HT1080 (cell line): ENCODE measurements around the gene SMAD3. TPM values are rescaled to one million over a fixed set of nuclear protein-coding genes. Genes with fewer than 3 reads are reported as not detected.
A peak's percentile ranks its signal among the peaks of the same experiment; 100 is the strongest.

ENCODE experiments used
- DNase-seq: peaks from one replicate; pipeline ENCODE4 v3.0.0-alpha.2; 2015; ENCODE audit warnings: low read depth
- total RNA-seq: library from RNA; depleted of rRNA; stranded (reverse); fragments of >200 nt; shearing (Covaris generic); gene quantifications from 2 replicates; pipeline ENCODE4 v1.2.3, GENCODE V29; 2014

The SMAD3 gene
- total RNA-seq, 1 experiment from 2014 or later, result 39.2 TPM

DNA sequence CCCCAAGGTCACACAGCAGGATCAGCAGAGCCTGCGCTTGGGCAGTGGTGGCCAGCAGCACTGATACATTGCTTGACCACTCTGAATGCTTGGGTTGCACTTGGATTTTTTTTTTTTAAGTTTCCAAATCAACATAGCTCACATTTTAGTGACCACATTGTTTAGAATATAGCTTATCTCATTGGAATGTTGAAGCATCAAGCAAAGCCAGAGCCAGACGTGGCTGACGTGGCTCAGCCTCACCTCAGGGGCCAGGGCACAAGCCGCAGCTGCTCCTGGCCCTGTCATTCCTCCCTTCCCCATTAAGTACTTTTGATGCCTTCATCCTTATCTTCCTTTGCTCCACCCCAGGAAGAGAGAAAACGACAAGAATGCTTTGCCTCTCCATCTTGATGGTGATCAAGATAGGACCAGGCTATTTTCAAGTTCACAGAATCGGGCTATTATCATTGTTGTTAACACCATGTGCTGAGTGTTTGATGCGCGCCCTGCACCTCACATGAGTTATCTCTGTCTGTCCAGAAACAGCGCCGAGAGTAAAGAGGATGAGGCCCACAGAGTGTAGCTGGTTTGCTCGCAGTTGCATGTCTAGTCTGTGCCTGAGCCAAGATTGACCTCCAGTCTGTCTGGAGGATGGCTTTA lies 113.3 kb downstream of the SMAD3 start:
- DNase-seq, result peak; percentile 98

DNA sequence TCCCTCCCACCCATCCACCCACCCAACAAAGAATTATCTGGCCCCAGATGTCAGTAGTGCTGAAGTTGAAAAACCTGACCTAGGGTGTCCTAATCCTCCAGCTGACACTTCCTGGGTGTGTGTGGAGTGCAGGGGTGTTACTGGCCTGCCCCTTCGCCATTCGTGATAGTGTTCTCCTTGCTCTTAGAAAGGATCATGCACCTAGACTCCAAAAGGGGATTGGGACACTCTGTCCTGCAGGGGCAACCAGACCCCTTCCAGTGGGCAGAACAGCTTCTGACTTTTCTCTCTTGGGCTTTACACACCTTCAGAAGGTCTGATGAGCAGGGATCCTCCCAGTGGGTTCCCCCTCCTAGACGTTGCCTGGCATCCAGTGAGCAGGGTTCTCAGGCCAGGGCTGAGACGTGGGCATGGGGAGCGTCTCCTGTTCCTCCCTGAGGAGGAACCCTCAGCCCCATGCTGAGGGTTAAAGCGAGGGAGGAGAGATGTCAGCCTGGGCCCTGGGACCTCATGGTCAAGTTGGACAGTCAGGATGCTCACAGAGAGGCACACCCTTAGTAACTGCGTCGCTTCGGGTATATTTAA lies 114.1 kb downstream of the SMAD3 start:
- no peak for DNase-seq

DNA sequence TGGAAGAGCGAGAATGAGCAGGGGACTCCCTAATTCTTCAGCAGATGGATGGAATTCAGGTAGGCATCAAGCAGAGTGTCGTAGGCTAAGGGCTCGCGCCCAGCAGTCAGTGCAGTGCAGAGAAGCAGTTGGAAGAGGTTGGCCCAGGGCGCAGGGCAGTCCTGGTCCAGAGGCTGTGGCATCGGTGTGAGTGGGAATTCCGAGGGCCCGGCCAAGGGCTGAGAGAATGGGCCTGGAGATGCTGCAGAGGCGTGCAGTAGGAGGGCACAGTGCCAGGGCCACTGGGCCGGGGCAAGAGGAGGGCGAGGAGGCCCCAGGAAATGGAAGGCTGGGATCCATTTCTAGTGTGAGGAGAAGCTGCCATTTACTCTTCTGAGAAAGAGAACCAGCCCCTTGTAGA lies 114.6 kb downstream of the SMAD3 start:
- no peak for DNase-seq

DNA sequence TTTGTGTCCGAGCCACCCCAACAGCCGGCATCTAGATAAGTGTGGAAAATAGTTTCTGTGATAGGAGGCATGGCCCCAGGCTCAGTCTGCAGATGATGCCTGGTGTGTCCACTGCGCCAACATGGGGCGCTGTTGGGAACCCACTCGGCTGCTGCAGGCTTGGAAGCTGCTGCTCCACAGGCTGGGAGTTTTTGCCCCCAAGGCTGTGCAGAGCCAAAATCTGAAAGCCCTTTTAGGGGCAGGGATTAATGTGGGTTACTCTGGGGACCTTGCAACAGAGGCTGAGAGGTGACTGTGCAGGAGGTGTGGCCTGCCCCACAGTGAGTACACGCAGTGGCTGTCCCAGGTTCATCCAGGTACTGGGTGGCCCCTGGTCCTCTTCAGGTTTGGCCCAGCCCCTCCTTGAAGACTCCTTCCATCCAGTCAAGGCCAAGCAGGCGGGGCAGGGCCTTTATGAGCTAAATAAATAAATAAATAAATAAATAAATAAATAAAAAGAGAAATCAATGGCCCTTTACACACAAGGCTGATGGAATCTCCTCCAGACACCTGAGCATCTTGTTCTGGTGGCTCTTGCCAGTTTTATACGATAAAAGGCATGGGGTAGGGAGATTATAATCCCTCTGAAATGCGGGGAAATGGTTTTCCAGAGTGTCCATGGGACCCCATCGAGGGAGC lies 115.3 kb downstream of the SMAD3 start:
- no peak for DNase-seq

DNA sequence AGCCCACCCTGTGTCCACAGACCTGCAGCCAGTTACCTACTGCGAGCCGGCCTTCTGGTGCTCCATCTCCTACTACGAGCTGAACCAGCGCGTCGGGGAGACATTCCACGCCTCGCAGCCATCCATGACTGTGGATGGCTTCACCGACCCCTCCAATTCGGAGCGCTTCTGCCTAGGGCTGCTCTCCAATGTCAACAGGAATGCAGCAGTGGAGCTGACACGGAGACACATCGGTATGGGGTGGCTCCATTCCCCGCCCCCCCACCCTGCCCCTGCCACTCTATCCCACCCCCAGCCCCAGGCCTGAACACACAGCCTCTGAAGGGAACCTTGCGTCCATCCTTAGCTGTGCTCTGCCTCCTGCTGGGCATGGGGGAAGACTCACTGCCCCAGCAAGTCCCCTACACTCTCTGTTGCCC lies 115.8 kb downstream of the SMAD3 start:
- no peak for DNase-seq

DNA sequence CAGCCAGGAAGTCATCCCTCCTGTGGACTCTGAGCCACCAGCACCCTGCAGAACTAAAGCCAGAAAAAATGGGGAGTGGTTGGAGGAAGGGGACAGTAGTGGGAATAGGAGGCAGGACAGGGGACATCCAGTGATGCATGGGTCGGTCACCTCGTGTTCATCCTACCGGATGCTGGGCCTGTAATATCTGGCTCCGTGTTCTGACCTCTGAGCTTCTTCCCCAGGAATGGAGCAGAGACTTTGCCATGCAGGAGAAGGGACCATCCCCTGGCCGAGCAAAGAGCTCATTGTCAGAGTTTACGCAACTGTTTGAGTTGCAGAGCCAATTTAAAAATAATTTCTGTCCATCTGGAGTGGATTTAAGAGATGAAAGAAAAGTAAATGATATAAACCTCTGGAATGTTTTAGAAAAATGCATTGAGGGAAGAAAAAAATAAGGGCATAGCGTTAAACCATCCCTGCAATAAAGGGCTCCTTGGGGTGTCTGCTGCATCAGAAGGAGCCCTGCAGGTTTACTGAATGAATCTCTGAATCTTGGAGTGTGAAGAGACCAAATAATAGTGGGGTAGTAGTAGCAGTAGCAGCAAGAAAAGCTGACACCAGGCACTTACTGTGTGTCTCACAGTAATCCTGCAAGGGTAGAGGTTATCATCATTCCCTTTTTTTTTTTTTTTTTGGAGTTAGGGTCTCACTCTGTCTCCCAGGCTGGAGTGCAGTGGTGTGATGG lies 118.2 kb downstream of the SMAD3 start:
- no peak for DNase-seq

DNA sequence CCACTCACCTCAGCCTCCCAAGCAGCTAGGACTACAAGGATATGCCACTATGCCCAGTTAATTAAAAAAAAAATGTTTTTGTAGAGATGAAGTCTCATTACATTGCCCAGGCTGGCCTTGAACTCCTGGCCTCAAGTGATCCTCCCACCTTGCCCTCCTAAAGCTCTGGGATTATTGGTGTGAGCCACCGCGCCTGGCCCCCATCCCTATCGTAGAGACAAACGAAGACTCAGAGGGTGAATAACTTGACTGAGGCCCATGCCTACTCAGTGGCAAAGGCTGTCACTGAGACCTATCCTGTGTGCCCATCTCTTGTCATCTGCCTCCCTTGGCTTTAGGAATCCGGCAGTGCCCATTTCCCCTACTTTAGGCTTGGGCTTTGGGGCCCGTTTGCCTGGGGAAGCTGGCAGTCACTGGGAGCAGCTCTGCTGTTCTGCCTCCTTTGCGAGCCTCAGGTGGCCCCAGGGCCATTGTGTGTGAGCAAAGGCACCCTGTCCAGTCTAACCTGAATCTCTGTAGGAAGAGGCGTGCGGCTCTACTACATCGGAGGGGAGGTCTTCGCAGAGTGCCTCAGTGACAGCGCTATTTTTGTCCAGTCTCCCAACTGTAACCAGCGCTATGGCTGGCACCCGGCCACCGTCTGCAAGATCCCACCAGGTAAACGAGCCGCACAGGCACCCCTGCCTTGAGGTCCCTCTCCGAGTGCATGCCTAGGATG lies 119.0 kb downstream of the SMAD3 start:
- no peak for DNase-seq

DNA sequence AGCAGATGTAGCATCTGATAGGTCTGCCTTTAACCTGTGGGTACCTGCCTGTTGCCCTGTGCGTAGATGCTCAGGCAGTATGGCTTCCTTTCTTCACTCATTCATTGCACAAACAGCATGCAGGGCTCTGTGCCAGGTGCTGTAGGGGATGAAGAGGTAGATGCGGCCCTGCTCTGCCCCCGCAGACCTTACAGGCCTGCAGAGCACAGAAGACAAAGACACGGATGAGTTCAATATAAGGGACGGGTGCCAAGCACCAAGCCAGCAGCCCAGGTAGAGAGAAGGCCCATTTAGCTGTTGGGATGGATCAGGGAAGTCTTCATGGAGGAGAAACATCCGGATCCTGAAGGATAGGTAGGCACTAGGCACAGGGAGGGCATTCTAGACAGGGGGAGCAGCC lies 119.6 kb downstream of the SMAD3 start:
- no peak for DNase-seq

DNA sequence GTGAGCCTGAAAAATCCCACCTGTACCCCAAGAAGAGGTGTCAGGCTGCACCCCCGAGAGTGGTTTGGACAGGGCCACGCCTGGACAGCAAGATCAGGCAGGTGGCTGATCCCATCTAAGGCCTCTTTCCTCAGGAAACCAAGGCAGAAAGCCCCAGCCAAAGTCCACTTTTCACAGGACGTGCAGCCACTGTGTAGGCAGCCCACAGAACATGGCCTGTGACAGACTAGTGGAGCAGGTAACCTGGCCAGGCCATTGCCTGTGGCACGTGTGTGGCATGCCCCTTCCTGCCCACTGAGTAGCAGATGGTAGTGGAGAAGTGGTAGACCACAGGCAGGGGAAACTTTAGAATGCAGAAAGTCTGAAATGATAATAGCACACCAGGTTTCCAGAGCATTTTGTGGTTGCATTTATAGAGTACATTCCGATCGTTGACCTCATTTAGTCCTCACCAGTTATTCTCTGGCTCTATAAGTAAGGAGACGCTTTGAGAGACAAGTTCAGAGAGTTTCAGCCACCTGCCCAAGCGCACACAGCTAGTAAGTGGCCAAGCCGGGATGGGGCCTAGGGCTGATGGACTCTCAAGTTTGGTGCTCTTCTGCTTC lies 120.3 kb downstream of the SMAD3 start:
- no peak for DNase-seq

DNA sequence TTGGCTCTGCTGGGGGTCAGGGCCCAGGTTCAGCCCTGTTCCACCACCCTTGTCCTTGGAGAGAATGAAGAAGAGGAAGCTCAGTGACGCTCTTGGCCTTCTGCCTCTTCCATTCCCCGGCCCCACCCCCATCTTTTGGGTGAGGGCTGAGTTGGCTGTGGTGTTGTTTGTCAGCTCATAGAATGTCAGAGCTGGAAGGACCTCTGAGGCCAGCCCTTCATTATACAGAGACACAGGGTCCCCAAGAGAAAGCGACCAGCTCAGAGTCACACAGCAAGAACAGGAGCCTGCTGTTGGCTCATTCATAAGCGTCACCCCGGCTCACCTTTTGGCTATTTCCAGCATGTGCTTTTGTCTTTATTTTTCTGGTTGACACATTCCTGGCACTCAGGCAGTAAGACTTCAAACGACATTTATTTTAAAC lies 120.8 kb downstream of the SMAD3 start:
- DNase-seq, result no peak

DNA sequence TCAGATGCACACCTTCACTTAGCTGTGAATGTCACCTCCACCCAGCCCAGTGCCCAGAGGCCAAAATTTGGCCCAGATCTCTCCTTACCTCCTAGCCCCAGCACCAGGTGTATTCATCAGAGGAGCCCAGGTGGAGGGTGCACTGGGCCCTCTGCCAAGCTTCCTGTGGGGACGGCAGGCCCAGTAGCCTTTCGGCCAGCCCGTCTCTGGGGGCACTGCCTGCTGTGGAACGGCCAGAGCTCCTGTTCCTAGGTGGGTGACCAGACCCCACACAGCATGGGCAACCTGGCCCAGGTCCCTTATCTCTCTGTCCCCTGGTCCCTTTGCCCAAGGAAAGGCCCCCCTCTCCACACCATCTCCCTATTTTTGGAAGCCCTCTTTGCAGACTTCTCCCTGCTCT lies 121.3 kb downstream of the SMAD3 start:
- DNase-seq, result no peak

DNA sequence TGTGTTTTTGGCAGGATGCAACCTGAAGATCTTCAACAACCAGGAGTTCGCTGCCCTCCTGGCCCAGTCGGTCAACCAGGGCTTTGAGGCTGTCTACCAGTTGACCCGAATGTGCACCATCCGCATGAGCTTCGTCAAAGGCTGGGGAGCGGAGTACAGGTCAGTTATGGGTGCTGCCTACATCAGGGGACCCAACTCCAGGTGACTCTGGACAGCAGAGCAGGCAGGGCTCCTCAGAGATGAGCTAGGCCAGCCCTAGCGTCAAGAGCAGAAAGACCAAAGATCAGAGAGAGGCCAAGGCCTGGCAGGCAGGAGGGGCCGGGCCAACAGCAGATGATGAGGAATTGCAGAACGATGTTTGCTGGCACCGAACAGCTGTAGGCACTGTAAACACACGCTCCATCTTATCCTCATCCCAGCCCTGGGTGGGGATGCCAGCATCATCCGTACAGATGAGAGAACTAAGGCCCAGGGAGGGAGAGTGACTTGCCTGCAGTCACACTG lies 122.0 kb downstream of the SMAD3 start:
- no peak for DNase-seq

DNA sequence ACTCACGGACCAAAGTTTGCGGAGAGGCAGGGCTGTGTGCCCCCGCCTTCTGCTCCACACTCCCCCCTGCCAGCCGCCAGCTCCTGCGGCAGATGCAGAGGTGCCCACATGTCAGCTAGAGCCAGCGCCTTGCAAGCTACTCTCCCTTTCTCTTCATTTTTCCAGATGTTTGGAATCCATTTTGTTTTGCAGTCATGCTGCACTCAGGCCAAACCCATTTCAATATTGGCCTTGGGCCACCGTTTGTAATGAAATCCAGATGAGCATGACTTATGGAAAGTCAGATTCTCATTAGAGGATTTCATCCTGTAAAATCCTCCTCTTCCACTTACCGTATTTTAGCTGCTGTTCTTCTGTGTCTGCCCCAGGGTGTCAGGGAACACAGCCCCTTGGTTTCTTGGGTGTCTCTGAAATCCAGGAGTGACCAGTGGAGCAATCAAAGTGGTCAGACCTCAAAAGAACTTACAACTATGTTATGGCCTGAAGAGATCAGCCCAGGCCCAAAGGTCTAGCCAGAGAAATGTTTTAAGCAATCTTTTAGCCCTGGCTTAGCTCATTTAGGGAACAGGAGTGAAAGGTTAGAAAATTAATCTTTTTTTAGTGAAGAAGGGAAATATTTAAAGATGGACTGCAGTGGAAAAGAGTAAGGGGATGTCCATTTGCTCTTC lies 123.3 kb downstream of the SMAD3 start:
- DNase-seq, result no peak

DNA sequence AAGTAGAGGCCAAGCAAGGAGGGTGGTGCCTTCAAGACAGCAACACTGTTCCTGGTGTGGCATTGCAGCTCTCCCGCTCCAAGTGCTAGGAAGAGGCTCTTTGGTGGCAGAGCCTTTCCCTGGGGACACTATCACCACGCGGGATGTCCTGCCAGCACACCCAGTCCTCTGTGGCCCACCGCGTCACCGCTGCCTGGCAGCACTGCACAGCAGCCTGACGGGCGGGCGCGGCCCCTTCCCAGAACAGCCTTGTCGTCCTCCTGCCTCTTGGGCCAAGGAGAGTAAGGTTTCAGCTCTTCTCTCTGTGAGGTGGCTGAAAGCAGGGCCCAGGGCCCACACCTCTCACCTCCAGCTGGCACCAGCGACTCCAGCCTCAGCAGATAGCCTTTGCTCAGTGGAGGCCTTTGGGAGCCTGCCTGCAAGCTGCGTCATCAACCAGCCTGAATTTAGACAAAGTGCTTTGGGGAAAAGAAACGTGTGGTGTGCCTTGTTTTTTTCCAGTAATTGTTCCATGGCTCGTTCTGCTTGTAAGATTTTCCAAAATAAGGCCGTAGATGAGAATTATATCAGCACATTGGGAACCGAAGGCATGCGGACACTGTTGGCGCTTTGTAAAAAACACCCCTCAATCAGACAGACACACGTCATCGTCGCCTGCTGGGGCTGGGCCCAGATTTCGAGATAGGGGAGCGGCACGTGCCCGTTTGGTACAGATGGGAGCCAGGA lies 124.1 kb downstream of the SMAD3 start:
- DNase-seq, result no peak

DNA sequence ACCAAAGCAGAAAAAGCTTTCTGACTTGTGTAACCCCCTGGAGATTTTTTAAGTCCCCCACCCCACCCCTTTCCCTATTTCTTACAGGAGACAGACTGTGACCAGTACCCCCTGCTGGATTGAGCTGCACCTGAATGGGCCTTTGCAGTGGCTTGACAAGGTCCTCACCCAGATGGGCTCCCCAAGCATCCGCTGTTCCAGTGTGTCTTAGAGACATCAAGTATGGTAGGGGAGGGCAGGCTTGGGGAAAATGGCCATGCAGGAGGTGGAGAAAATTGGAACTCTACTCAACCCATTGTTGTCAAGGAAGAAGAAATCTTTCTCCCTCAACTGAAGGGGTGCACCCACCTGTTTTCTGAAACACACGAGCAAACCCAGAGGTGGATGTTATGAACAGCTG lies 124.9 kb downstream of the SMAD3 start:
- no peak for DNase-seq

DNA sequence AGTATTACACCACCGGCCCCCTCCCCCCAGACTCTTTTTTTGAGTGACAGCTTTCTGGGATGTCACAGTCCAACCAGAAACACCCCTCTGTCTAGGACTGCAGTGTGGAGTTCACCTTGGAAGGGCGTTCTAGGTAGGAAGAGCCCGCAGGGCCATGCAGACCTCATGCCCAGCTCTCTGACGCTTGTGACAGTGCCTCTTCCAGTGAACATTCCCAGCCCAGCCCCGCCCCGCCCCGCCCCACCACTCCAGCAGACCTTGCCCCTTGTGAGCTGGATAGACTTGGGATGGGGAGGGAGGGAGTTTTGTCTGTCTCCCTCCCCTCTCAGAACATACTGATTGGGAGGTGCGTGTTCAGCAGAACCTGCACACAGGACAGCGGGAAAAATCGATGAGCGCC lies 125.4 kb downstream of the SMAD3 start:
- no peak for DNase-seq

DNA sequence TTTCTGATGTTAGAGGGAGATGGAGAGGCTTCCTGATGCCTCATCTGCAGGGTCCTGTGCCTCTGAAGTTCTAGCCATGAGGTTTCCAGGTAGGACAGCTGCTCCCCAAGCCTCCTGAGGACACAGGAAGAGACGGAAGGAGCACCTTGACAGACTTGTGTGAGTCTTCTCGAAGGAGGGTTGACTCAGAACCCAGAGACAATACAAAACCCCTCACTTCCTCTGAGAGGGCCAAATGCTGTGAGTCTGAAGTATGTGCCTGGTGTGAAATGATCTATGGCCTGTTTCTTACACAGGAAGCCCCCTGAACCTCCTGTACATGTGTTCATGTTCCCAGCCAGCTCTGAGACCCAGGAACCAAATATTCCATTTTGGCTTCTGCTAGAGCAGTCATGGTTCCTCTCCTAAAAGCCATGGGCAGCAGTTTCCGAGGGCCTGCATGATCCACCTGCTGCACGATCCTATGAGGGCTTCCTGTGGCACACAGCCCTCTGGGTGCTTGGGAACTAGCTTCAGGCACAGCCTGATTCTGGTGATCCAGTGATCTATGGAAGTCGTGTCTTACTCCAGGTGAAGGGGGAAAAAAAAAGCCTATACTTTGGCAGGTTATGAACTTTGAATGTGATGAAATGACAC lies 126.9 kb downstream of the SMAD3 start:
- no peak for DNase-seq

DNA sequence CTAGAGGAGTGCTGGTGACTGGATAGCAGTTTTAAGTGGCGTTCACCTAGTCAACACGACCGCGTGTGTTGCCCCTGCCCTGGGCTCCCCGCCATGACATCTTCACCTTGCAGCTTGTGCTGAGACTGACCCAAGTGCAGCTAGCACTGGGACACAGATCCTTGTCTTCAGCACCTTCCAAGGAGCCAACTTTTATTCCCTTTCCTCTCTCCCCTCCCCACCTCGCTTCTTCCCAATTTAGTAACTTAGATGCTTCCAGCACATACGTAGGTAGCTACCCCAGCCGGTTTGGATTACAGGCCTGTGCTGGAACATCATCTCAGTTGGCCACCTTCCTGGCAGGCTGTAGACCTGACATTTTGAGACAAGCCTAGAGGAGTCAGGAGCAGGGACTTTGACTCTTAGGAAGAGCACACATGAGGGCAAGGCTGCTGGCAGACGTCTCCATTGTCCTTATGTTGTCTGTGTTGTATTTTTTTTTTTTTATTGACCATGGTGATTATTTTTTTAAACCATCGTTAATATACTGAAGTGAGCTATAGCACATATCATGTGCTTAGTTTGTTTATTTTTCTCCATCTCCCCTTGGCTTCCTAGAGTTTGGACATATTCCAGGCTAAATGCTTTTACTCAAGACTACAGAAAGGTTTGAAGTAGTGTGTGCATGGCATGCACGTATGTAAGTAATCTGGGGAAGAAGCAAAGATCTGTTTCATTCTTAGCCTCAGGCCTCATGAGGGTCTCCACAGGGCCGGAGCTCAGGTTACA lies 128.0 kb downstream of the SMAD3 start:
- no peak for DNase-seq
